GM18867 (cell line): ENCODE data around the gene SLC39A12.
"Not testable (repeated sequence)": the region's sequence is repeated elsewhere in the genome, so short reads cannot be mapped to it uniquely, and the experiment has no call there.

Experiments
- ATAC-seq: cut with Tn5 transposase; IDR thresholded peaks from one replicate; pipeline ENCODE4 v1.9.1; 2021; ENCODE audit warnings: mild to moderate bottlenecking, moderate library complexity; ENCODE audit not compliant: unreplicated experiment

The SLC39A12 gene

GRCh38 chr10:17951868-17952371 lies at the start of gene SLC39A12:
TSS of gene SLC39A12 (plus strand) at chr10:17951918. CDS start at chr10:17953277, 1,359 bp downstream.
- ATAC-seq, result no peak

- ATAC-seq, result no peak
Measured at GRCh38 chr10:17904564-17904963, 47.2 kb upstream of the SLC39A12 start.

DNA sequence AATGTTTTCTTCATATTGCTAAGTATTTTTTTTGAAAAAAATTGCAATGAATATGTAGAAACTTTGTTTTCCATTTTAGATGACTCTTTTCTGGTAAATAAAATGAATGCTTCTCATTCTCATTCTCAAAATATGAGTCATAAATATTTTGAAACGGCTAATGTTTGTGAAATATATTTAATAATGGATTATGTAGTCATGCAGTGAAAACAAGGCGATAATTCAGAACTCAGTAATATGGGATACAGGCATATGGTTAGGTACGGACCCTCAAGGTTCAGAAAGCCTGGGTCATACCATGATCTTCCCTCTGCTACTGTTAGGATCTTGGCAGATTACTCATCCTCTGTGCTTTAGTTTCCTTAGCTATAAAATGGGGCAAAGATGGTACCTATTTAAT lies 46.2 kb upstream of the SLC39A12 start:
- ATAC-seq, result no peak

DNA sequence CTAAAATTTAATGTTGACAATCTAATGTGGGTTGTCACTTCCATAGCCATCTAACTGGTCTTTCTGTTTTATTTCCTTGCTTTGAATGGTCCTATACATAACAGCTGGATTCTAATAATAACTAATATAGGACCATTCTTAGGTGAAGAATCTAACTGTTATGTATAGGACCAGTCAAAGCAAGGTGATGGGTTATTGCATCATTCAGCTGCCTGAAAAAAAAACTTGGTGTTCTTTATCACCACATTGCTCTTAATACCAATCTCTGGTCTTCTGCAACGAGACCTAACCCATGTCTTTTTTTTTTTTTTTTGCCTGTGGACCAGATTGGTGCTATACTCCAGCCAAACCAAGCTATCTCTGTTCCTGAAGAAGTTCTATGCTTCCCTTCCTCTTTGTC lies 45.7 kb upstream of the SLC39A12 start:
- ATAC-seq, result no peak

DNA sequence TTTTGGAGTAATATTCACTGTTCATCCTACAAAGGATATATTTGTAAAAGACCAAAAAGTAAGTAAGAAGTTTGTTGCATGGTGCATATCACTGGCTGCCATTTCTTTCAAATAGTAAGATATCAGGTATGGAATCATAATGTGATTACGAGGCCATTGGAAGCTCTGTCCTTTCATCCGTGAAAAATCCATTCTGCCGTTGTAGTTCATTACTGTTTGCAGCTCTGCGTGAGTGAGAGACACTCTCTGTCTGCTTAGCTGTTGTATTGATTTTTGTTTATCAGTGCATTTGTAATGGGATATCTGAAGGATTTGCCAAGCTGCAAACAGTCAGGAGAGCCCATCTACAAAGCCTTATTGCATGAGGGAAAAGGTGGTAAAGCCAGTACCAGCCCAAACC lies 44.1 kb upstream of the SLC39A12 start:
- ATAC-seq, result no peak

DNA sequence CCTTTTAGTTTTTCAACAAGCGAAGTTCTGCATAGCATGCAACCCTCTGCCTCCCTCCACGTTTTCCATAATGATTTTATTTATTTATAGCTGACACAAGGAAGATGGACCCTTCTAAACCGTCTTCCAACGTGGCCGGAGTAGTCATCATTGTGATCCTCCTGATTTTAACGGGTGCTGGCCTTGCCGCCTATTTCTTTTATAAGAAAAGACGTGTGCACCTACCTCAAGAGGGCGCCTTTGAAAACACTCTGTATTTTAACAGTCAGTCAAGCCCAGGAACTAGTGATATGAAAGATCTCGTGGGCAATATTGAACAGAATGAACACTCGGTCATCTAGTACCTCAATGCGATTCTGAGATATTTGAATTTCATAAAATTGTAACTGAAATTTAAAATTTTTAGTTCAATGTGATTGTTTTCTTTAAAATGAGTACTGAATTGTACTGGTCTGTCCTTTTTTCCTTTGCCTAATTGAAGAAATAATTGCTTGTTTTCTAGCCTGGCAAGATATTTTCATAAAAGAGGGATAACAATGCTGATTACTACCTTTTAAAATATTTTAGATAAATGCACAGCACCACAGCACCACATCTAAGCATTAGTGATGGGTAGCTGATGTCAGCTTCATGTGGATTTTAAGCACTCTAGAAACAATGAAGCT lies 41.5 kb upstream of the SLC39A12 start:
- ATAC-seq, result peak; percentile 76

GRCh38 chr10:17912754-17913153 lies 39.0 kb upstream of the SLC39A12 start:
- no peak for ATAC-seq

GRCh38 chr10:17913604-17914003 lies 38.1 kb upstream of the SLC39A12 start:
- no peak for ATAC-seq

DNA sequence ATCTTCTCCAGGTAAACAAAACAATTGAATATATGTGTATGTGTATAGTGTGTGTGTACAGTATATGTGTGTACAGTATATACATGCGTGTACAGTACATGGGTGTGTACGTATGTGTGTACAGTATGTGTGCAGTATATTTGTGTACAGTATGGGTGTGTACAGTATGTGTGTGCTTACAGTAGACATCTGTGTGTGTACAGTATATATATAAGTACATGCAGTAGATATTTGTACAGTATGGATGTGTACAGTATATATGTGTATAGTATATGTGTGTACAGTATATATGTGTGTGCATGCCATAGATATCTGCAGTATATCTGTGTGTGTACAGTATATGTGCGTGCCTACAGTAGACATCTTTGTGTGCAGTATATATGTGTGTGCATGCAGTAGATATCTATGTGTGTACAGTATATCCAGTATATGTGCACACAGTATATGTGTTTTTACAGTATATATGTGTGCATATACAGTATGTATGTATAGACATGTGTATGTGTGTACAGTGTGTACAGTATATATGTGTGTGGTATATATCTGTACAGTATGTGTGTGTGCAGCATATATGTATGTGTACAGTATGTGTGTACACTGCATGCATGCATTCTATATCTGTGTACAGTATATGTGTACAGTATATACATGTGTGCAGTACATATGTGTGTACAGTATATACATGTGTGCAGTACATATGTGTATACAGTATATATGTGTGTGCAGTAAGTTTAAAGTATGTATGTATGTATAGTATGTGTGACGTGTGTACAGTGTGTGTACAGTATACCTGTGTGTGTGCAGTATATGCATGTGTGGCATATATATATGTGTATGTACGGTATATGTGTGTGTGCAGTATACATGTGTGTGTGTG lies 37.3 kb upstream of the SLC39A12 start:
- no peak for ATAC-seq

DNA sequence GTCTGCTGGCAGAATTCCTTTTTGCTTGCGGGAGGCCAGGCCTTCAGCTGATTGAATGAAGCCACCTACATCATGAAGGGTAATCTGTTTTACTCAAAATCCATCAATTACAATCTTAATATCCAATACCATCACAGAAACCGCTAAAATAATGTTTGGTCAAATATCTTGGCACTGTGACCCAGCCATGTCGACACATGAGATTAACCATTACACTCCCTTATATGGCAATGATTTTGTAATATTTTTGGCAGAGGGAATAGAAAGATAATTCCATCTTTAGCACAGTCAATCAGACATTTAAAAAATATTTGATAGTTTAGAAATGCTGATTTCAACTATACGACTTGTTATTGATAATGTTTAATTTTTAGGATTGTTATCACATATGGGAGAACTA lies 36.5 kb upstream of the SLC39A12 start:
- no peak for ATAC-seq

DNA sequence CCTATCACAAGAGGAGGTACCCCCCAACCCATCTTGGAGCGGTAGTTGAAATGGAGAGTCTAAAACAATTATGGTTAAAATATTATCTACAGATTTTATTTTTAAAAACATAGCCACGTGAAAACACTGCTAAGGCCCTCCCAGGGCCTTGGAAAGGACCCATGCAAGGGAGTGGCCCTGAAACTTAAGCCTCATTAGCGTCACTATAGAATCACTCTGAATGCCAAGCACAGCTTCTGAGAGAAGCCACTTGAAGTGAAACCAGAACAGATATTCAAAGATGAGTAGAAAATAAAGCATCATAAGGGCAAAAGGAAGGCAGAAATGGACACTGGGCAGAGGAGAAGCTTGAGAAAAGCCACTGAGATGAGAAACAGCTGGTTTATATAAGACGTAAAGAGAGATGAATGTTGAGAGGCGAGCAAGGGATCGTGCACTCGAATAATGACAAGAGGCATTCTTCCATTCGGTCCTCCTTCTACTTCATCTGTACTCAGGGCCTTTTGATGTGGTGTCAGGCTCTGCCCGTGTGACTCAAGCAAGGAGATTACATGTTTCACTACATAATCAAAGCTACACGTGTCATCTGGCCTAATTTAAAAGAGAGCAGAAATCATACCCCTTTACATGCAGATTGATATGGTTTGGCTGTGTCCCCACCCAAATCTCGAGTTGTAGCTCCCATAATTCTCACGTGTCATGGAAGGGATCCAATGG lies 33.4 kb upstream of the SLC39A12 start:
- ATAC-seq, result no peak

DNA sequence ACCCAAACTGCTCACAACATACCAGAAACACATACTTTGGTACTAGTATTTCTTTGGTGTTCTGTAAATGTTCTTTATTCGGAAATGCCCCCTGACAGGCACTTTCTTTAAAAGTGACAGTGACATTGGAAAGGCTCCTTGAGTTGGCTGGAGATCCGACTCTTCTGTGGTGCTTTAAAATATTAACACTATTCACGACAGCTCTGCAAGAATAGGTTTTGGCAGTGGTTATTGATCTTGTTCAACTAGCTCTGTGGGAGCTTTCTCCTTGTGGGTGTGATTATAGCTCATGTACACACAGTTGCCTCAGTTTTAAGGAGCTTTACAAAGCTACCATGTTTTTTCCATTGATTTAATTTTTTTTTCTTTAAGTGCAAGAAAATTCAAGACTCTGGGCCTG lies 30.3 kb upstream of the SLC39A12 start:
- no peak for ATAC-seq

DNA sequence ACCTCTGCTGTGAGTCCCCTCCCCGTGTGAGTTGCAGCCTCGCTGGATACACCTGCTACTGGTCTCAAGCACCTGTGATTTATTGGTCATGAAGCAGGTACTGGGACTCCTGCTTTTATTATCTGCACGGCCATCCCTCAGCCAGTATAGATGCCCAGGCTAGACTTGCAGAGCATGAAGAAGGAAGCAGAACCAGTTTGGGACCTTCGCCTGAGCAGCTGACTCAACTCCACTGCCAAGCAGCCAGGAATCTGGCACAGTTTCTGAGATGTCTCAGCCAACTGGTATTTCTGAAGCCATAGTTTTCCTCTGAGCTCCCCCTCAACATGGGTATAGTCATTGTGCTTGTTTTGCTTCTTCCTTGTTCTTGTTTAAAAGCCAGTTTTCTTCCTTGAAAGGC lies 28.0 kb upstream of the SLC39A12 start:
- ATAC-seq, result no peak

DNA sequence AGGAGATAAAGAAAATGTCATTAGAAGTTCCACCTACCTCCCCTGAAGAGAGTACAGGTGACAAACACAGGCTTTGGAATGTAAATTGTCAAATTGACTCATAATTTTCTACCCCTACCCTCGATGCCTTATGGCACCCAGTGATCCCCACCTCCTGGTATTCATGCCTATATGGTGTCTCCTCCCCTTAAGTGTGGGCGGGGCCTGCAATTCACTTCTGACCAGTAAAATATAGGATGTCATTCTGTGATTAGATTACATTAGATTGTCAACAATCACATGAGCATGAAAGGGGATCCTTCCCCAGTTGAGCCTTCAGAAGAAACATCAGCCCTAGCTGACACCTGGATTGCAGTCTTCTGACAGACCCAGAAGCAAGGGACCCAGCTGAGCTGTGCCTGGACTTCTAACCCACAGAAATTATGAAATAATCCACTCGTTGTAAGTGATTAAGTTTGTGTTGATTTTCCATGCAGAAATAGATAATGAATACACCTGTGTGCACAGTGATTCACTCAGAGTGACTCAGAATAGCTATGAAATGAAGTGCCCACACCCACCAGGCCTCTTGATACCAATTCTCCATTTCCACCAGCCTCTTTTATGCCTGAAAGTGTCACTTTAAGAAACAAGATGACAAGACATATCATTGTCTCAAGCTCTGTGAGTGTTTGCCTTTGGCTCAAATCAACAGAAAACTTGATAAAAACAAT lies 8.5 kb upstream of the SLC39A12 start:
- ATAC-seq, result no peak

- not testable (repeated sequence) for ATAC-seq
Measured at GRCh38 chr10:17950269-17950668, 1.4 kb upstream of the SLC39A12 start.

GRCh38 chr10:17950726-17951125 lies 992 bp upstream of the SLC39A12 start:
- ATAC-seq, result no peak

GRCh38 chr10:17954372-17954771 lies 2.7 kb downstream of the SLC39A12 start:
- ATAC-seq, result not testable (repeated sequence)

DNA sequence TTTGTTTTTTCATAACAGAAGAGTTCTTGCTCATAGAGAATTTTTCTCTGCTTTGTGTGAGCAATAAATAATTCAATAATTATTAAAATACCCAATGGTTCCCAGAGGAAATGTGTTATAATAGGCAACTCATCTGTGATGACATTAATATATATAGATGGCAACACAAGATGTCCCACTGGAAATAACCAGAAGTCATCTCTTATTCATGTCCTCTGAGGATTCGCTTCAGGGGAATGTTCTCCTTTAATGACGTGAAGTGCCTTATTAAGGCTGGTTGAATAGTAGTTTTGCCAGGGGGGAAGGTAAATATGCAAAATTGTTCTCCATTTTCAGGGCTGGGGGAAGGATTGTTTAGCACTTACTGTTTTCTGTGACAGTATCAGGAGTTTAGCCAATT lies 3.1 kb downstream of the SLC39A12 start:
- ATAC-seq, result no peak

DNA sequence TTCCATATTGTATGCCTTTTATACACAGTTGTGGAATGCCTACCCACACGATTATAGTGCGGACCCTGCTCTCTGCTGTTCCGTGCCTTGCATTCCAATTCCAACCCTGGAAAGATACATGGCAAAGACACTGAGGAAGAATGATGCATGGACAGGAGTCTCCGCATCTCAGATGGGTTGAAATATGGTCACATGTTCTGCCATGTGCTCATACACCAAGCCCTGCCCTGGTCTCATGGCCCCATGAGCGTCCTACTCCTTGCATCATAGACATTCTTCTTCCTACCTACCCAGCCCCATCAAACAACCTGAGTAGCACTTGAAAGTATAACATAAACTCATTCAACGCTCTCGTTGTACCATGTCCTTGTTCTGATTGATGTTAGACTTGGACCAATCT lies 6.3 kb downstream of the SLC39A12 start:
- no peak for ATAC-seq

- ATAC-seq, result no peak
Measured at GRCh38 chr10:17959870-17960269, 8.2 kb downstream of the SLC39A12 start.
